Upper lobe of left lung (tissue), 6 donors: ENCODE results near the gene FMO3. TPM values are rescaled to one million over a fixed set of nuclear protein-coding genes. Genes with fewer than 3 reads are reported as not detected.

ENCODE experiments used
- ATAC-seq, 2 donors: fragments of 200-7000 bp; cut with Tn5 transposase; one replicate each; pipeline ENCODE4 v1.9.1; 2022; ENCODE audit warnings: mild to moderate bottlenecking in 2 of 2, moderate library complexity in 2 of 2; ENCODE audit not compliant: low FRiP score in 2 of 2
- DNase-seq, 2 donors: peaks; one replicate each; pipeline ENCODE4 v3.0.0-alpha.2; 2019 to 2020
- H3K27ac ChIP-seq, 4 donors: fragments of 200-600 bp; sonication (generic); one replicate each; pipeline ENCODE4 v1.5.1; 2016 to 2019
- H3K27me3 ChIP-seq, 4 donors: fragments of 200-600 bp; sonication (generic); one replicate each; pipeline ENCODE4 v1.5.1; 2017 to 2019
- H3K36me3 ChIP-seq, 4 donors: fragments of 200-600 bp; sonication (generic); one replicate each; pipeline ENCODE4 v1.5.1; 2016 to 2019
- H3K4me1 ChIP-seq, 4 donors: fragments of 200-600 bp; sonication (generic); one replicate each; pipeline ENCODE4 v1.5.1; 2018 to 2019
- H3K4me3 ChIP-seq, 4 donors: fragments of 200-600 bp; sonication (generic); one replicate each; pipeline ENCODE4 v1.5.1; 2017 to 2019; ENCODE audit warnings: mild to moderate bottlenecking in 2 of 4, moderate library complexity in 1 of 4
- H3K9me3 ChIP-seq, 4 donors: fragments of 200-600 bp; sonication (generic); one replicate each; pipeline ENCODE4 v1.5.1; 2018 to 2019
- EP300 ChIP-seq, 4 donors: sonication (generic); formaldehyde crosslinking; IDR thresholded peaks; one replicate each; pipeline ENCODE4 v1.5.1; 2017; ENCODE audit warnings: antibody characterized with exemption in 4 of 4, control low read depth in 2 of 4
- POLR2A ChIP-seq, 4 donors: fragments of 450-650 bp; IDR thresholded peaks; one replicate each; pipeline ENCODE4 v1.5.1; 2016 to 2017; ENCODE audit warnings: antibody characterized with exemption in 4 of 4, mild to moderate bottlenecking in 2 of 4
- POLR2AphosphoS5 ChIP-seq, 2 donors: sonication (generic); formaldehyde crosslinking; IDR thresholded peaks; one replicate each; pipeline ENCODE4 v1.5.1; 2017; ENCODE audit warnings: antibody characterized with exemption in 2 of 2
- WGBS, 2 donors: methylation state at CpG; one replicate each; pipeline ENCODE4 v1.1.5; 2017 to 2018; 5-methylcytosine and 5-hydroxymethylcytosine counted together
- total RNA-seq, 6 donors: library from RNA; depleted of rRNA in 4 of 6; stranded (reverse); fragments of >200 nt in 4 of 6; gene quantifications; one replicate each; pipeline versions ENCODE4 v1.1.0 to v1.2.1, GENCODE V29; 2016 to 2021
- TF ChIP-seq, protein P1 (sequence below), 6 experiments: fragments of 450-650 bp in 4 of 6; fragments of 200-600 bp in 2 of 6; sonication (generic) in 2 of 6; IDR thresholded peaks; one replicate each; pipeline ENCODE4 v1.5.1; 2016 to 2019; ENCODE audit warnings: antibody characterized with exemption in 6 of 6
- donor health status: DM: no; HTN: no; CAD: no; lungs with moderate emphysema.
- donor health status: DM: no; HTN: yes; CAD: no; lungs with severe emphysema.

The FMO3 gene
- total RNA-seq, 6 donors from 2014 or later: 9.1 to 16.7 (median 13.5) TPM

DNA sequence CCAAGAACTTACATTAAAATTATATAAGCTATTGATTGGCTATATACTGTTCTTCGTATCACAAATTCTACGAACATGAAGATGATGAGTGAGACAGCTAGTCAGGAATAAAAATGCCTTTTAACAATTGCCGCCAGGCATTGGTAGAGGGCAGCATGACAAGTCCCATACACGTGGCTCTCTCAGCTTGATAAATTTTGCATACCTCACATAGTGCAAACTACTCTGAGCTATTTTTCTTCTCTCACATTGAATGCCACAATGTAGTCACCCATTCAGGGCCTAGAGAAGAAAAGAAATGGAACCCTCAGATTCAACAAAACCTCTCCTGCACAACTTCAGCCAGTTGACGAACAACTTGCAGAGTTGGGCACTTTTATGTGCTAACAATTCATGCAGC lies 67.4 kb downstream of the FMO3 start:
- Histone ChIP-seq H3K27me3 (no peaks in the 10 kb centered on the region), H3K27ac (no peak overlapping the region), H3K4me3 (no peak overlapping the region), H3K9me3 (no peaks in the 10 kb centered on the region), H3K4me1 (peaks cover 0 to 8% (median 0%) of the 10 kb centered on the region in 4 donors), H3K36me3 (no peaks in the 10 kb centered on the region)
- WGBS, 2 donors: 71 to 78% methylated on average over 5 of the region's 5 CpGs
- no peak for TF ChIP-seq POLR2AphosphoS5 (IDR thresholded peaks at IDR 0.05)
- TF ChIP-seq, protein P1, sequence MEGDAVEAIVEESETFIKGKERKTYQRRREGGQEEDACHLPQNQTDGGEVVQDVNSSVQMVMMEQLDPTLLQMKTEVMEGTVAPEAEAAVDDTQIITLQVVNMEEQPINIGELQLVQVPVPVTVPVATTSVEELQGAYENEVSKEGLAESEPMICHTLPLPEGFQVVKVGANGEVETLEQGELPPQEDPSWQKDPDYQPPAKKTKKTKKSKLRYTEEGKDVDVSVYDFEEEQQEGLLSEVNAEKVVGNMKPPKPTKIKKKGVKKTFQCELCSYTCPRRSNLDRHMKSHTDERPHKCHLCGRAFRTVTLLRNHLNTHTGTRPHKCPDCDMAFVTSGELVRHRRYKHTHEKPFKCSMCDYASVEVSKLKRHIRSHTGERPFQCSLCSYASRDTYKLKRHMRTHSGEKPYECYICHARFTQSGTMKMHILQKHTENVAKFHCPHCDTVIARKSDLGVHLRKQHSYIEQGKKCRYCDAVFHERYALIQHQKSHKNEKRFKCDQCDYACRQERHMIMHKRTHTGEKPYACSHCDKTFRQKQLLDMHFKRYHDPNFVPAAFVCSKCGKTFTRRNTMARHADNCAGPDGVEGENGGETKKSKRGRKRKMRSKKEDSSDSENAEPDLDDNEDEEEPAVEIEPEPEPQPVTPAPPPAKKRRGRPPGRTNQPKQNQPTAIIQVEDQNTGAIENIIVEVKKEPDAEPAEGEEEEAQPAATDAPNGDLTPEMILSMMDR (IDR thresholded peaks at IDR 0.05): no peak
- no peak for TF ChIP-seq POLR2A (IDR thresholded peaks at IDR 0.05)
- TF ChIP-seq EP300 (IDR thresholded peaks at IDR 0.05): no peak
- no peak for DNase-seq
- ATAC-seq: no peak

DNA sequence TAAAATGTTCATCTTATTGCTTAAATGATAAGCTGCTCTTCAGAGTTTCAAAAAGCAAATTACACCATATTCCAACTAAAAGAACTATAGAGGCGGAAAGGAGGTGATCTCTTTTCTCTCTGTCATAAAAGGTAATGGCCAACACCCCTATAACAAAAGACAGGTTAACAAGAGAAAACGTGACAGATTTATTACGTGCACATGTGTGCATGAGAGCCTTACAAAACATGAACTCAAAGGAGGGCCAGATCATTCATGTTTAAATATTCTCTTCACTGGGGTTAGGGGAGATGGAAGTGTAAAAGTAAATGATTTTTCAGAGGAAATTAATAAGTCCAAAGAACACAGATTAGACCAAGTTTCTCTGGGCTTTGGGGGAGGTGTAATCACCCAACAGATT lies 67.8 kb downstream of the FMO3 start:
- no peak overlapping the region for H3K4me3 ChIP-seq
- TF ChIP-seq, protein P1 (IDR thresholded peaks at IDR 0.05): no peak
- TF ChIP-seq POLR2AphosphoS5 (IDR thresholded peaks at IDR 0.05) (no peak), POLR2A (IDR thresholded peaks at IDR 0.05) (no peak), EP300 (IDR thresholded peaks at IDR 0.05) (no peak)
- 80 to 82% methylated on average over 3 of the region's 3 CpGs for whole genome bisulfite sequencing, 2 donors
- peaks cover 0 to 8% (median 0%) of the 10 kb centered on the region in 4 donors for H3K4me1 ChIP-seq
- no peaks in the 10 kb centered on the region for H3K27me3 ChIP-seq
- ATAC-seq: no peak
- H3K9me3 ChIP-seq: no peaks in the 10 kb centered on the region
- H3K27ac ChIP-seq: peak overlapping the region in 1 of 4 donors; percentile 6
- no peaks in the 10 kb centered on the region for H3K36me3 ChIP-seq
- DNase-seq: no peak

DNA sequence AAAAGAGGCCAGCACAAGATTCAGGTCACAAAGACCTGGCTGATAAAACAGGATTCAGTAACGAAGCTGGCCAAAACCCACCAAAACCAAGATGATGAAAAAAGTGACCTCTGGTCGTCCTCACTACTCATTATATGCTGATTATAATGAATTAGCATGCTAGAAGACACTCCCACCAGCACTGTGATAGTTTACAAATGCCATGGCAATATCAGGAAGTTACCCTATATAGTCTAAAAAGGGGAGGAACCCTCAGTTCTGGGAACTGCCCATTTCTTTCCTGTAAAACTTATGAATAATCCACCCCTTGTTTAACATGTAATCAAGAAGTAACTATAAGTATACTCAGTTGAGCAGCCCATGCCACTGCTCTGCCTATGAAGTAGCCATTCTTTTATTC lies 68.4 kb downstream of the FMO3 start:
- Histone ChIP-seq H3K27me3 (no peaks in the 10 kb centered on the region), H3K9me3 (no peaks in the 10 kb centered on the region), H3K36me3 (no peaks in the 10 kb centered on the region), H3K4me1 (peaks cover 0 to 8% (median 0%) of the 10 kb centered on the region in 4 donors), H3K4me3 (no peak overlapping the region), H3K27ac (peak overlapping the region in 1 of 4 donors; percentile 6)
- WGBS, 2 donors: 57 to 65% methylated on average over 2 of the region's 2 CpGs
- TF ChIP-seq POLR2AphosphoS5 (IDR thresholded peaks at IDR 0.05) (no peak), EP300 (IDR thresholded peaks at IDR 0.05) (no peak)
- ATAC-seq: no peak
- no peak for DNase-seq

DNA sequence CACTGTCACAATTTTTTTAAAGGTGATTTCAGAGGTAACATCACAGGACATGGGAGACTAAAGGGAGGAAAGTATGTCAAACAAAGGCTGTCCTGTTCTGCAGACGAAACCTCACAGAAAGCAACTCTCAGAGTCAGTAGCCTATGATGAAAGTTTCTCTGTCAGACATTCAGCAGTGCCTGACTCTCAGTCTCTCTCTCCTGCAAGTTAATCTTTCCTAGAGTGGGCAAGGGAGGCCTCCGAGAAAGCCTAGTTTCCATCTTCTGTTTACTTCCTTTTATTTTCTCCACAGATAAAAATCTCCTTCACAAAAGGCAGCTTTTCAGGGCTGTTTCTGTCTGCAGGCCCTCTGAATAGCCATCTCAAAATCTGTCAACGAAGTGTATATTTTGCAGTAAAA lies 69.5 kb downstream of the FMO3 start:
- DNase-seq: no peak

DNA sequence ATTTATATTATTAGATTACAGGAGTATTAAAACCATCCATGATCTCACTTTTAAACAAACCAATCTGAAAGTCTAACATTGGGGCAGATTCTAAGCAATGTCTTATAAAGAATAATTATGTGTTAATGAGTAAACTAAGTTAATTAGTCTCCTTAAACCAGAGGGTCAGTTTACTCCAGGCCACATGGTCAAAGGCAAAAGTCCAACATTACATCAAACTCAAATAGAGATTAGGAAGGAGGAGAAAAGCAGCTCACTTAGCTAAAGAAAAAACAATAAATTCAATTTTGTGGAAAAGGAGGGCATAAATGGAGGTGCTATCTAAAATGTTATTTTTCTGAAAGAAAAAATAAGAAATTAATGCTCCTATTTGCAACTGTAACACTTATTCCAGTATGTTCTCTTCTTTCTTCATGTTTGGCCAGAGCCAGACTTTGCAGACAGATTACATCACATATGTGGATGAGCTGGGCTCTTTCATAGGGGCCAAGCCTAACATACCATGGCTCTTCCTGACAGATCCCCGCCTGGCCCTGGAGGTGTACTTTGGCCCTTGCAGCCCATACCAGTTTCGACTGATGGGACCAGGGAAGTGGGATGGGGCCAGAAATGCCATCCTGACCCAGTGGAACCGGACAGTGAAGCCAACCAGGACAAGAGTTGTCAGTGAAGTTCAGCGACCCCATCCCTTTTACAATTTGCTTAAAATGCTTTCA lies 70.1 kb downstream of the FMO3 start:
- H3K4me1 ChIP-seq: peaks cover 0 to 8% (median 0%) of the 10 kb centered on the region in 4 donors
- no peaks in the 10 kb centered on the region for H3K9me3 ChIP-seq
- no peaks in the 10 kb centered on the region for H3K27me3 ChIP-seq
- TF ChIP-seq POLR2AphosphoS5 (IDR thresholded peaks at IDR 0.05) (no peak), EP300 (IDR thresholded peaks at IDR 0.05) (no peak), POLR2A (IDR thresholded peaks at IDR 0.05) (no peak)
- TF ChIP-seq, protein P1 (IDR thresholded peaks at IDR 0.05): no peak
- WGBS, 2 donors: 76 to 85% methylated on average over 4 of the region's 4 CpGs
- DNase-seq: no peak
- H3K36me3 ChIP-seq: no peaks in the 10 kb centered on the region
- H3K4me3 ChIP-seq: no peak overlapping the region
- H3K27ac ChIP-seq: peak overlapping the region in 3 of 4 donors; percentile 11 to 53 (median 18)
- ATAC-seq: peak in 1 of 2 donors; percentile 61

More for the DNA sequence above, 69.5 kb downstream of the FMO3 start:
- Histone ChIP-seq H3K9me3 (no peaks in the 10 kb centered on the region), H3K27me3 (no peaks in the 10 kb centered on the region), H3K4me1 (peaks cover 0 to 8% (median 0%) of the 10 kb centered on the region in 4 donors), H3K36me3 (no peaks in the 10 kb centered on the region), H3K4me3 (no peak overlapping the region), H3K27ac (peak overlapping the region in 2 of 4 donors; percentile 5 to 53)
- 40 to 42% methylated on average over 3 of the region's 3 CpGs for WGBS, 2 donors
- no peak for TF ChIP-seq POLR2A (IDR thresholded peaks at IDR 0.05)
- TF ChIP-seq EP300 (IDR thresholded peaks at IDR 0.05): no peak
- no peak for TF ChIP-seq POLR2AphosphoS5 (IDR thresholded peaks at IDR 0.05)
- TF ChIP-seq, protein P1 (IDR thresholded peaks at IDR 0.05): no peak
- no peak for ATAC-seq
